Heart left ventricle (tissue), 13 donors: ENCODE data around the gene ARVCF.

Source experiments
- CTCF ChIP-seq, 12 donors: fragments of 200-600 bp; sonication (generic) in 4 of 12; IDR thresholded peaks; one replicate each; pipeline versions ENCODE4 v1.5.0 to v1.8.0; 2018 to 2022; ENCODE audit warnings: antibody characterized with exemption in 12 of 12, mild to moderate bottlenecking in 5 of 12
- POLR2A ChIP-seq, 2 donors: fragments of 450-650 bp; IDR thresholded peaks; one replicate each; pipeline ENCODE4 v1.6.1; 2017; ENCODE audit warnings: antibody characterized with exemption in 2 of 2, mild to moderate bottlenecking in 2 of 2, moderate library complexity in 2 of 2
- donor health status: ischemic (EF 13 %, LVEDD 7.1; RV severe dilation, severe dysfunction).
- donor health status: DM: no; HTN: yes; CAD: no.
- donor health status: DM: no; HTN: no; CAD: no.
- donor health status: ischemic (EF 25% LVEDD 6.9; RV normal size, moderate dysfunction).
- donor health status: ischemic (EF 25% LVEDD 5.7; RV mildly dilated, moderate dysfunction).
- donor health status: ischemic (EF 35%, LVEDD 5.7; RV mildly dilated, moderate dysfunction).
- donor health status: nonischemic (EF 11% LVEDD 7.7; RV severe dilation, severe dysfunction).
- donor health status: DM: yes; HTN: yes; CAD: no.
- donor health status: PGD.
- donor health status: ischemic (EF 29% LVEDD 5.4; RV normal size, mild dysfunction).
- donor health status: nonischemic (EF 23%, LVEDD 6.1; RV moderate dilation, normal function).

- TF ChIP-seq CTCF (IDR thresholded peaks at IDR 0.05) (no peak), POLR2A (IDR thresholded peaks at IDR 0.05) (no peak)
These were observed 48.1 kb upstream of the ARVCF start for GRCh38 chr22:20064545-20065262.
